Measurements from ENCODE around the gene COL5A1. TPM values are rescaled to one million over a fixed set of nuclear protein-coding genes. Genes with fewer than 3 reads are reported as not detected.

The COL5A1 gene
- total and polyA plus RNA-seq, 11 donors, result 7.6 to 91.3 (median 13.4) TPM

GRCh38 chr9:134634176-134634575 is 7.4 kb upstream of the COL5A1 start:
- DNase-seq (peak in 3 of 5 donors; percentile 7 to 35 (median 10)), ATAC-seq (no peak)
- intact Hi-C loops (cut with DNase I), result no loop called here
- WGBS, 4 donors, result 87 to 93% (median 91%) methylated on average over 5 to 9 of the region's 9 CpGs
- no peaks in the 10 kb centered on the region for H3K9me3 ChIP-seq
- H3K4me3 ChIP-seq, result no peak overlapping the region
- H3K4me1 ChIP-seq, result no peaks in the 10 kb centered on the region
- no peaks in the 10 kb centered on the region for H3K36me3 ChIP-seq
- no peak overlapping the region for H3K27ac ChIP-seq
- no peak for TF ChIP-seq CTCF (IDR thresholded peaks at IDR 0.05)
- TF ChIP-seq POLR2A (IDR thresholded peaks at IDR 0.05), result no peak
- H3K27me3 ChIP-seq, result no peaks in the 10 kb centered on the region

- DNase-seq, result peak in 1 of 5 donors; percentile 1
- Histone ChIP-seq H3K27ac (no peak overlapping the region), H3K36me3 (no peaks in the 10 kb centered on the region), H3K4me1 (no peaks in the 10 kb centered on the region), H3K27me3 (no peaks in the 10 kb centered on the region), H3K9me3 (no peaks in the 10 kb centered on the region), H3K4me3 (no peak overlapping the region)
- TF ChIP-seq CTCF (IDR thresholded peaks at IDR 0.05), result no peak
- TF ChIP-seq POLR2A (IDR thresholded peaks at IDR 0.05), result no peak
- 93 to 95% (median 93%) methylated on average over 14 to 15 of the region's 15 CpGs for WGBS, 4 donors
- intact Hi-C loops (cut with DNase I), result no loop called here
- no peak for ATAC-seq
Observed at GRCh38 chr9:134634667-134635230, 6.9 kb upstream of the COL5A1 start.

- intact Hi-C loops (cut with DNase I), result no loop called here
- H3K27ac ChIP-seq, result no peak overlapping the region
- TF ChIP-seq CTCF (IDR thresholded peaks at IDR 0.05), result no peak
- TF ChIP-seq POLR2A (IDR thresholded peaks at IDR 0.05), result no peak
- 93 to 96% (median 94%) methylated on average over 14 to 17 of the region's 17 CpGs for WGBS, 4 donors
- H3K4me3 ChIP-seq, result no peak overlapping the region
- no peaks in the 10 kb centered on the region for H3K9me3 ChIP-seq
- H3K36me3 ChIP-seq, result no peaks in the 10 kb centered on the region
- peak in 3 of 5 donors; percentile 10 to 31 (median 23) for DNase-seq
- ATAC-seq, result no peak
- H3K27me3 ChIP-seq, result no peaks in the 10 kb centered on the region
- H3K4me1 ChIP-seq, result peaks cover 0 to 4% (median 0%) of the 10 kb centered on the region in 12 donors
Observed at GRCh38 chr9:134635351-134636148, 6.1 kb upstream of the COL5A1 start.

- Histone ChIP-seq H3K4me1 (peaks cover 0 to 10% (median 0%) of the 10 kb centered on the region in 12 donors), H3K9me3 (no peaks in the 10 kb centered on the region), H3K27ac (no peak overlapping the region), H3K27me3 (peaks cover 0 to 5% (median 0%) of the 10 kb centered on the region in 9 donors), H3K4me3 (no peak overlapping the region), H3K36me3 (no peaks in the 10 kb centered on the region)
- intact Hi-C loops (cut with DNase I), result no loop called here
- no peak for ATAC-seq
- DNase-seq, result peak in 3 of 5 donors; percentile 10 to 15 (median 11)
- TF ChIP-seq CTCF (IDR thresholded peaks at IDR 0.05) (no peak), POLR2A (IDR thresholded peaks at IDR 0.05) (no peak)
- 80 to 93% (median 88%) methylated on average over 1 to 2 of the region's 2 CpGs; no CpG with 5 or more reads in 1 of the 4 donors for WGBS, 4 donors
Observed at GRCh38 chr9:134636149-134636507, 5.5 kb upstream of the COL5A1 start.

Measured in heart left ventricle (tissue), 16 donors.